ENCODE measurements around the gene ITGA4. TPM values are rescaled to one million over a fixed set of nuclear protein-coding genes. Genes with fewer than 3 reads are reported as not detected.

Gene ITGA4
- total RNA-seq, 1 experiment from 2014 or later: 0.33 TPM

- intact Hi-C loops (cut with micrococcal nuclease; ENCODE audit: unreplicated experiment): loop anchor here (10.0 kb wide), 1 partner anchor 385 kb away; no protein-coding TSS in a partner anchor
- H3K9me3 Mint-ChIP-seq (ENCODE audit: low read depth, unreplicated experiment): no peaks in the 10 kb centered on the region
- no peak overlapping the region for H3K4me3 Mint-ChIP-seq (ENCODE audit: low read depth, unreplicated experiment)
- no peaks in the 10 kb centered on the region for H3K4me1 Mint-ChIP-seq (ENCODE audit: low read depth, unreplicated experiment)
- no peaks in the 10 kb centered on the region for H3K36me3 Mint-ChIP-seq (ENCODE audit: insufficient read depth, unreplicated experiment)
- no peak for DNase-seq
- no TSS peak for BruUV-seq (replicated peaks)
- no peak for TF ChIP-seq CTCF (IDR thresholded peaks at IDR 0.05; ENCODE audit: unreplicated experiment)
- CTCF ChIA-PET: interaction anchor here (0.7 kb wide), 2 partner anchors 14 to 164 kb away, joined by 3 read pairs; no protein-coding TSS in a partner anchor
- H3K27me3 Mint-ChIP-seq (ENCODE audit: unreplicated experiment): no peaks in the 10 kb centered on the region
- H3K27ac Mint-ChIP-seq (ENCODE audit: unreplicated experiment): no peak overlapping the region
These were observed 2.4 kb downstream of the ITGA4 start for GRCh38 chr2:181459621-181460021.

DNA sequence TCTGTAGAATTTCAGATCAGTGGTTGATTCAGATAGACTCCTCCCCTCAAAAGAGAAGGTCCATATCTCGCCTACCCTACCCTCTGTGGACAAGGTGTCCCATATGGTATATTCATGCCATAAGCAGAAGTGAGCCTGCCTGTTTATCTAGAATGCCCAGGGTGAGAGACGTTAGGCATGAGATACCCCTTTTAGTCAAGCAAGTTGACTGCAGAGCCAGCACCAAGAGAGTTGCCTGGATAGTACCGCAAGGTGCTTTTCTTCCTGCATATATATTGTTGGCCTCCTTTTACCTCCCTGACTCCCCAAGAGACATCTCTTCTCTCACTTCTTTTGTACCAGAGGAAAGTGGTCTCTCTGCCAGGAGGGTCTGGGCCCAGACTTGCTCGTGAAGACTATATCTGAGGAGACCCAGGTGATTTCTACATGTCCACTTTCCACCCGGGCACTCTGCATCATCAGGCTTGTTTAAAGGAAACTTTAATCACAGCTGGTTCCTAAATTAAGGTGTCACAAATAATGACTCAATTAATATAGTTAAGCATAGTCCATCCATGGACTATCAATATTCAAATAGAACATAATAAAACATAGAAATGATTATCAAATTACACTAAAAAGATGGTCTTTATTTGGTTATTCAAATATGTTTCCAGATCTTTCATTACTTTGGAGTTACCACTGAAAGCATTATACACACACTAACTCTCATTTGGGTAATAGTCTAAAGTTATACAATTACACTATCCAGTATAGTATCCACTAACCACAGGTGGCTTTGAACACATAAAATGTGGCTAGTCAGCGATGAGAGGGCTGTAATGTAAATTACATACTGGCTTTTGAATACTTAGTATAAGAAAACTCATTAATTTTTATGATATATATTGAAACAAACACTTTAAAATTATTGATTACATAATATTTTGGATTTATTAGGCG, 4.1 kb downstream of the ITGA4 start:
- TF ChIP-seq CTCF (IDR thresholded peaks at IDR 0.05; ENCODE audit: unreplicated experiment): no peak

DNA sequence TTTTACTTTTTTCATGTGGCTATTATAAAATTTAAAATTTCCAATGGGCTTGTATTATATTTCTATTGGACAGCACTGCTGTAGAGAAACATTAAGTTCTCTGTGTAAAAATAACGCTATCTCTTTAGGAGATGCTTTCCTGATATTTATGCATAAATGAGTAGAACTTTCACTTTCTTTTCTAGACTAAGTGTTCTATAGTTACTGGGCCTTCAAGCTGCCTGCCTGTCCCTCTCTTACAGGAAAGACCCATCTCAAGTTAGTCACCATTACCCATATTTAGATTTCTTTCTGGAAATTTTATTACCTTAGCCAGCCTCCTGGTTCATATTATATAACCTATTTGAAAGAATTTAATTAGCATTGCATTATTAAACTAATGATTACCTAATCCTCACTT, 4.8 kb downstream of the ITGA4 start:
- H3K4me1 Mint-ChIP-seq (ENCODE audit: low read depth, unreplicated experiment): no peaks in the 10 kb centered on the region
- H3K36me3 Mint-ChIP-seq (ENCODE audit: insufficient read depth, unreplicated experiment): no peaks in the 10 kb centered on the region
- no peak for TF ChIP-seq CTCF (IDR thresholded peaks at IDR 0.05; ENCODE audit: unreplicated experiment)
- no peak overlapping the region for H3K27ac Mint-ChIP-seq (ENCODE audit: unreplicated experiment)
- no TSS peak for BruUV-seq (replicated peaks)
- DNase-seq: no peak
- no peaks in the 10 kb centered on the region for H3K9me3 Mint-ChIP-seq (ENCODE audit: low read depth, unreplicated experiment)
- H3K27me3 Mint-ChIP-seq (ENCODE audit: unreplicated experiment): no peaks in the 10 kb centered on the region
- intact Hi-C loops (cut with micrococcal nuclease; ENCODE audit: unreplicated experiment): loop anchor here (10.0 kb wide), 1 partner anchor 387 kb away; no protein-coding TSS in a partner anchor
- no peak overlapping the region for H3K4me3 Mint-ChIP-seq (ENCODE audit: low read depth, unreplicated experiment)
- CTCF ChIA-PET: no interaction called here

More for the DNA sequence above, 4.1 kb downstream of the ITGA4 start:
- Mint-ChIP-seq H3K27ac (ENCODE audit: unreplicated experiment) (no peak overlapping the region), H3K9me3 (ENCODE audit: low read depth, unreplicated experiment) (no peaks in the 10 kb centered on the region), H3K36me3 (ENCODE audit: insufficient read depth, unreplicated experiment) (no peaks in the 10 kb centered on the region), H3K4me3 (ENCODE audit: low read depth, unreplicated experiment) (no peak overlapping the region), H3K27me3 (ENCODE audit: unreplicated experiment) (no peaks in the 10 kb centered on the region), H3K4me1 (ENCODE audit: low read depth, unreplicated experiment) (no peaks in the 10 kb centered on the region)
- CTCF ChIA-PET: no interaction called here
- intact Hi-C loops (cut with micrococcal nuclease; ENCODE audit: unreplicated experiment): loop anchor here (10.0 kb wide), 1 partner anchor 387 kb away; no protein-coding TSS in a partner anchor
- no peak for DNase-seq
- no TSS peak for BruUV-seq (replicated peaks)

- Mint-ChIP-seq H3K4me1 (ENCODE audit: low read depth, unreplicated experiment) (no peaks in the 10 kb centered on the region), H3K36me3 (ENCODE audit: insufficient read depth, unreplicated experiment) (no peaks in the 10 kb centered on the region), H3K4me3 (ENCODE audit: low read depth, unreplicated experiment) (no peak overlapping the region), H3K27me3 (ENCODE audit: unreplicated experiment) (no peaks in the 10 kb centered on the region), H3K9me3 (ENCODE audit: low read depth, unreplicated experiment) (no peaks in the 10 kb centered on the region), H3K27ac (ENCODE audit: unreplicated experiment) (no peak overlapping the region)
- intact Hi-C loops (cut with micrococcal nuclease; ENCODE audit: unreplicated experiment): loop anchor here (10.0 kb wide), 1 partner anchor 389 kb away; no protein-coding TSS in a partner anchor
- CTCF ChIA-PET: no interaction called here
- BruUV-seq (replicated peaks): no TSS peak
- no peak for TF ChIP-seq CTCF (IDR thresholded peaks at IDR 0.05; ENCODE audit: unreplicated experiment)
- no peak for DNase-seq
These were observed 6.4 kb downstream of the ITGA4 start for GRCh38 chr2:181463588-181463987.
